SK-N-DZ (cell line): Measurements from ENCODE around the gene MYLIP.

Source experiments
- DNase-seq: peaks from one replicate; pipeline ENCODE4 v3.0.0-alpha.2; 2015; ENCODE audit warnings: low spot score

MYLIP gene

DNA sequence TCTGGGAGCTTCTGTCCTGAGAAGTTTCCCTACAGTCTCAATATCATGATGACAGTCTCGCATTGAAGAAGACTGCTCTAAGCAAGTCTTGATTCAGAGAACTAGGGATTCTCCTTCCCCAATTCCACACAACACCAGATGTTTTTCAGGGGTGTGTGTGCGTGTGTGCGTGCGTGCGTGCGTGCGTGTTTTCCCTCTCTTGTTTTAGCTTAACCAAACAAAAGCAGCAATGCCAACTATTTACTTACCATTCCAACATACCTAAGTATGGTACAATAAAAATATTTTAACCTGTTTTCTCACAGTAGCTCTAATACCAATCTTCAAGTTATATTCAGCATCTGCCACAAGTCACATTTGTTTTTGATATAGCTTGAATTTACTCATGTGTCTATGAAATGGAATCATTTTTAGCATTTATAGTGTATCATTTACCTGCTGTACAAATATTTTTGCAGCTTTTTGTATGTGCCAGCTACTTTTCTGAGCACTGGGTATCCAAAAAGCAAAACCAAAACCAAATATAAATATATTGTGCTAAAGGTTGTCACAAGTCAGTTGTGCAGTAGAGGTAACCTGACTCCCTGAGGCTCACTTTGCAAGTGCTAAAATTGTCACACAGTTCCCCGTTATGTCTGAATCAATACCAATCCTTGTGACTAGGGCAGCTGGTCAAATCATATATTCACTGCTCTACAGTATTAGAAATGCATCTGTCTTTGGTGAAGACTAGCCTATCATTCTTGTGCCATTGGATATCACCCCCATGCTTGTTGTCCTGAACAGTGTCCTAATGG is 21.7 kb upstream of the MYLIP start:
- DNase-seq: no peak

DNA sequence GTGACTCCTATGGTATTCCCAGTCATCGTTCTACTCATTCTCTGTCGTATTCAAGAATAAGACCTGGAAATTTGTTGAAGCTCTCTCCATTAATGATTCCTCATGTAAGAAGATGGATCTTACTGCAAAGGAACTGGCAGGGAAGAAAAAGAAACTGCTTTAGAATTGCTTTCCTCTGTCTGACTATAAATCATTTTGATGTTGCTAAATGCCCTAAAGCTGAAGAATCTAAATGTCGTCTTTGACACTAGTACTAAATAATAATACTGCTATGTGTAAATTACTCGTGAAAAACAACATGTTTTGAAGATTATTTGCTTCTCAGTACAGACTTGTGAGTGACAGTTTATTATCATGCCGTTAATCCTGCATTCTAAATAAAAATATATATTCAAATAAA is 20.5 kb upstream of the MYLIP start:
- DNase-seq: no peak

GRCh38 chr6:16108921-16109658 is 19.8 kb upstream of the MYLIP start:
- peak; percentile 26 for DNase-seq

DNA sequence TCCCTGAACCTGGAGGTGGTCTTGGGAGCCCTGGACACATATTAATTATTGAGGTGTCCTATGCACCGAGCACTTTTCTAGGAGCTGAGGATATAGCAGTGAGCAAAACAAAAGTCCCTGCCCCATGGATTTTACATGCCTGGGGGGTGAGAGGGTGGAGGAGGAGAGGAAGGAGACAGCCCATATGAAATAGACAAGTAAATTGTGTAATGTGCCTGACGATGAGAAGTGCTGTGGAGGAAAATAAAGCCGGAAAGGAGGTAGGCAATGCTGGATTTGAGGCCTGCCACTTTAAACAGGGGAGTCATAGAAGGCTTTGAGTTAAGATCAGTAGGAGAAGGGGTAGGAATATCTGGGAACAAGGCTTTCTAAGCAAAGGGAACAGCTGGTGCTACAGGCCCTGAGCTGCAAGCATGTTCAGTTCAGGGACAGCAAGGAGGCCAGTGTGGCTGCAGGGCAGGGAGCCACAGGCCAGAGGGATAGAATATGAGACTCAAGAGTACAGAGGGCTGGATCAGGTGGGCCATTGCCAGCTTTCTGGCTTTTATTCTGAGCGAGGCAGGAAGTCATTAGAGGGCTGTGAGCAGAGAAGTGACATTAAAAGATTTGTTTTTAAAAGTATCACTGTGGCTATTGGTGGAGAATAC is 19.1 kb upstream of the MYLIP start:
- no peak for DNase-seq

- no peak for DNase-seq
Observed at GRCh38 chr6:16118825-16119224, 10.1 kb upstream of the MYLIP start.

DNA sequence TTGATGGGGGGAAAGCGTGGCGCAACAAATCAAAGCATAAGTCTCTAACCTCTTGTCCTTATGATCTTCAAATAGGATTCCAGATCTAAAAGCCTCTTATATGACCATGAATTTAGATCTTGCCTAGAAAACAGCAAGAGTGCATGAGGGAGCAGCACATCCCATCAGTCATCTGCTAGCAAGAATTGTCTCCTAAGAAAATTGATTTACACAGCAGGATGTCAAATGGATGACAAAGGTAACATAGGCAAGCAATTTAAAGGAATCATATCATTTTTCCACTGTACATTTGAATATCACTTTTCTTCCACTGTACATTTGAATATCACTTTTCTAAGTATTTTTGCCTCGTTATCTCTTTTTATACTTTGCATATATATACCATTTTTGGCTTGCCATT is 7.5 kb upstream of the MYLIP start:
- no peak for DNase-seq

- DNase-seq: no peak
Observed at GRCh38 chr6:16122197-16122596, 6.7 kb upstream of the MYLIP start.

DNA sequence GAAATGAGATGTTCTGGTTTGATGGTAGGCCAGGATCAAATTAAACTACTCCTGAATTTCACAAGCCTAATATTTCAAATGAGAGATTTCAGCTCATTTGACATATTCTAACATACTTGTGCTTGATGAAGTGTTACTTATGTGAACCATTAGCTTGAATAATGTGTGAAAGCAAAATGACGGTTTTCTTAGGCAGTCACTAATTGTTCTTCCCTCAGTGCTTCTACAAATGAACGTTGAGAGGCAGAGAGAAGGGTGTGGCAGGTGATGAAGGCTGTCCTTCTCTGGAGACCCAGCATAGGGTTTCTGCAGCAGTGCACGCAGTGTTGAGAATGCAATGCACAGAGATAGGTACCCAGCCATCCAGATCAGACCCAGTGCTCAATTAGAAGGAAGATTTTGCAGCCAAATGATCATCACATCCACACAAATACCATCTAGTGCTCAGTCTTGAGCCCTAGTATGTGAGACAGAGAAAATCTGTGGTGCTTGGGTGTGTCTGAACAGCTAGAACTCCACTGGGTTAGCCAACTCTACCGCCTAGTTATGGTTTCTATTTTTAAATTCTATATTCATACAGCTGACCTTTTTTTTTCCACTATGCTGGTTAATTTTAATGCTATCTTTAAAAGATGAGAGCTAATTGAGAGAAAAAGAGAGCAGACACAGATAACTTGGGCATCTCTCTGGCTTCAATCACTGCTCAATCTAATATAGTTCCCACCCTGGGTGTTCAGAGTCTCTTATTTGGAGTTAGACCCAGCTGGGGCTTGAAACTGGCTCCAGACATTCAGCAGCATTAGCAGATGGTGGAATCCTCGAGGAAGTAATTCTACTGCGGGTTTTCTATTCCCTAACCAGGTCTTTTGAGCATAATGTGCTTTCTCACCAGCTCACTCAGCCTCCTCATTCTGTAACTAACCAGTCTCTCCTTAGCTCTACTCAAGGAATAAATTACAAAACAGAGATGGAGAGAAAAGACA is 4.4 kb upstream of the MYLIP start:
- peak; percentile 12 for DNase-seq

- DNase-seq: no peak
Observed at GRCh38 chr6:16126056-16126455, 2.8 kb upstream of the MYLIP start.

- DNase-seq: no peak
Observed at GRCh38 chr6:16126861-16127260, 2.0 kb upstream of the MYLIP start.

DNA sequence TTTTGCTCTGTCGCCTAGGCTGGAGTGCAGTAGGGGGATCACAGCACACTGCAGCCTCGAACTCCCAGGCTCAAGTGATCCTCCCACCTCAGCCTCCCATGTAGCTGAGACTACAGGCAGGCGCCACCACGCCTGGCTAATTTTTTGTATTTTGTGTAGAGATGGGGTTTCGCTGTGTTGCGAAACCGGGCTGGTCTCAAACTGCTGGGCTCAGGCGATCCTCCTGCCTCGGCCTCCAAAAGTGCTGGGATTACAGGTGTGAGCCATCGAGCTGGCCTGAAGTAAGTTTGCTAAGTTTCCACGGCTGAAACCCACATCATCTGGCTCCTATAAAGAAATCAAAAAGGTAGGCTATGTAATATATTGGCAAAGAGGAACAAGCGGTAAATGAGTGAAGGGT is 1.4 kb upstream of the MYLIP start:
- no peak for DNase-seq

GRCh38 chr6:16129623-16130401 is 926 bp downstream of the MYLIP start:
- DNase-seq: peak; percentile 20

- no peak for DNase-seq
Observed at GRCh38 chr6:16130437-16130891, 1.6 kb downstream of the MYLIP start.

DNA sequence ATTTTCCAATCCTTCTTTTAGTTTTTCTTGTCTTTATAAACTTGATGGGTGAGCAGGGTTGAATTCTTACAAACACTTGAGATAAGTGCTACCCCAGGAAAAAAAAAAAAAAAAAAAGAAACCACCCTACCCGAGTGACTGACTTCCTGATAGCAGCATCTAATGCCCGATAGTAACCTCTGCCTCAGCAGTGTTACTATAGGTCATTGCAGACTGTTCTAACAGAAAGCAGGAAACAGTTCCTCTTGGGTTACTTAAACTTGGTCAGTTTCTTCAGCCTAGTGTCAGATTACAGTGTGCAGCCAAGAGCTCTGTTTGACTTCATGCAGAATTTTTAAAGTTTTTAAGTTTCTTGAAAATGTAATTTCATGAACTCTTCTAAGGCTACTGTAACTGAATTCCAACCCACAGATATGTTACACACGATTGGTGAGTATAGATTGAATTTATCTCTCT is 2.1 kb downstream of the MYLIP start:
- DNase-seq: peak; percentile 24

GRCh38 chr6:16132909-16133308 is 4.0 kb downstream of the MYLIP start:
- peak; percentile 35 for DNase-seq

DNA sequence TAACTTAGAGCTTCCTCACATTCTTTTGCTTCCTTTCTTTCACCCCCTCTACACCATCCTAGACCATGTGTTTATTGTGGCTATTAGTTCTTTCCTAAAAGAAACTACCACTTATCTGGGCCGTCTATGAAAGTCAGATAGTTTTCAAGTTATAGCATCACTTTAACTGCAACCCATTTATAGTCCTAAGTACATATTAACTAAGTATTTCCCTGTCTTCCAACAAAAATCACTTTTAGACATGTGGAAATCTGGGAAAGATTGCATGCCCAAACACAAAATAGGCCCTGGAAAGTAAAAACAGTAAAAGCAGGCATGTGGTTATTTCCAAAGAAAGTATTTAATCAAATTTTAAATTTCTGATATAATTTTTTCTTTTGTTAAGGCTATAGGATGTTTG is 5.5 kb downstream of the MYLIP start:
- no peak for DNase-seq

- DNase-seq: no peak
Observed at GRCh38 chr6:16135066-16135465, 6.2 kb downstream of the MYLIP start.

GRCh38 chr6:16136091-16136490 is 7.2 kb downstream of the MYLIP start:
- no peak for DNase-seq

DNA sequence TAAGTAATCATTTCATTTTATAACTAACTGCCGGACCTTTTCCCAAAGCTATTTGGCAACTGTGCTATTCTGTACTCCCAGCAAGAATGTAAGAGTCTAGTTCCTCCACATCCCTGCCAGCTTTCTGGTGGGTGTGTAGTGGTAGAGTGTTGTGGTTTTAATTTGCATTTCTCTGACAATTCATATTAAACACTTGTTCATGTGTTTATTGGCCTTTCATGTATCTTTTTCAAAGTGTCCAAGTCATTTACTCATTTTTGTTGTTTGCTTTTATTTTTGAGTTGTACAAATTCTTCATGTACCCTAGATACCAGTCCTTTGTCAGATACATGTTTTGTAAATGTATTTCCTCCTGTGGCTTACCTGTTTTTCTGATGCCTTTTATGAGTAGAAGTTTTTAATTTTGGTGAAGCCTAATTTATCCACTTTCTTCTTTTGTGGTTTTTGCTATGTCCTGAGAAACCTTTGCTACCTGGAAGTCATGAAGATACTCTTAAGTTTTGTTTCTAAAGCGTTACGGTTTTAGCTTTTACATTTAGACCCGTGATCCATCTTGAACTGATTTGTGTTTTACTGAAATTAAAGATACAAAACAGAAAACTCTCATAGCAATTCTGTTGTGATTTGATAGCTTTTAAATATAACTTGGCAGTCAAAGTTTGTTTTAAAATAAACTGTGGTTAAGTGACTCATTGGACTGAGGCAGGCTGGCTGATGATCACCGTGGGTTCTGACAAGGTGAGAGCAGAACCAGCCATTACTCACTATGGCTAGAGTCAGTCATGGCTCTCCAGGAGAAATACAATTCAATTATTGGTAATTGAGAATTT is 8.0 kb downstream of the MYLIP start:
- DNase-seq: no peak

- DNase-seq: no peak
Observed at GRCh38 chr6:16137451-16137801, 8.5 kb downstream of the MYLIP start.
